GM04504 (cell line): ENCODE results near the gene HSPH1.
"Not testable (repeated sequence)": the region's sequence is repeated elsewhere in the genome, so short reads cannot be mapped to it uniquely, and the experiment has no call there.

Experiments used
- DNase-seq: peaks from one replicate; pipeline ENCODE4 v3.0.0-alpha.2; 2012; ENCODE audit warnings: low read depth

HSPH1 gene

DNA sequence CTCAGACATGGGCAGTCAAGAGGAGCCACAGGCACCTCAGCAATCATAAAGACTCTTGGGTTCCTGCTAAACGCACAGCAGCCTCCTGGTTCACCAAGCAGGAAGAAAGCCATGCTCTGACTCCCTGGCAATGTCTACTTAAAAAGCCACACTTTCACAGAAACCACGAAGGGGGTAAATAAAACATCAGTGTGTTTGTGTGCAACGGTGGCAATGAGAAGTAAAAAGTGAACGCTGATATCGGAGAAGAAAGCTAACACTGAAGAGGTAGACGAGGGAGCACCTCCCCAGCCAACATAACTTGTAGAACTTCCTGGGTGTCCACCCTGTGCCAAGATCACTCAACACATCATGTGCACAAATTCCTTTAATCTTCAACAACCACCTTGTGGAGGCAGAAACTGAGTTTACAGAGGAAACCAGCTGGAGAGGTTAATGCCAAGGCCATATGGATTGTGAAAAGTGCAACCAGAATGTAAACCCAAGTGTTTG is 30.2 kb downstream of the HSPH1 start:
- DNase-seq = no peak

DNA sequence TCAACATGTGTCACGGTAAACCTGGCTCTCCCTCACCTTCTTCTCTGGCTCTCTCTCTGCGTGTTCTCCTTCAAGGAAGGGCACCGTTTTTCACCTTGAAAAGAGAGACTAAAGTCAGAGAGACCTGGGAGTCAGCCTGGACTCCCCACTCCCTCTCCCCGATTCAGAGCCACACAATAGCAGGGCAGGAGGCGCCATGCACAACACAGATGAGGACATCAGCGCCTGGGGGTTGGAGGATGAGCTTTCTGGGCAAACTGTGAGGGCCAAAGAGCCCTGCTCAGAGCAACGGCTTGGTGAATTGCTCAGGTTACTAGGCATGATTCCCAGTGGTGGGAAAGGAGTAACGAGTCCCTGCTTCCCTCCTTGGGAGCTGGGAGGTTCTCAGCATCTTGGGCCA is 32.3 kb downstream of the HSPH1 start:
- DNase-seq = no peak

DNA sequence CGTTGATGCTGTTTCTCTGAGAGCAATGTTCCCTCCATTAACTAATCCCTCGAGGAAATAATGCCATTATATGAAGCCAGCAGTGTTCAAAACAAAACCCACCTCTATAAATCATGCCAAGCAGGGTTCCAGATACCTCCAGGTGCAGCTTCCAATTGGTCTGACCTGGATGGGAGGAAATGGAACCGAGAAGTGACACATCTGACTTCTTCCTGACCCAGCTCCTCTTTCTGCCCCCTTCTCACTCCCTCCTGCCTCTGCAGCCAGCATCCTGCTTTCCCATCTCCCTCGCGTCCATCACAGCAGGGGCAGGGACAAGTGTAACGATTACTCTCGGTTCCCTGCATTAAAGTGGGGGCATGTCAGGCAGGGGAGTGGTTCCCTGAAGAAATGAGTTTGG is 37.5 kb downstream of the HSPH1 start:
- no peak for DNase-seq

DNA sequence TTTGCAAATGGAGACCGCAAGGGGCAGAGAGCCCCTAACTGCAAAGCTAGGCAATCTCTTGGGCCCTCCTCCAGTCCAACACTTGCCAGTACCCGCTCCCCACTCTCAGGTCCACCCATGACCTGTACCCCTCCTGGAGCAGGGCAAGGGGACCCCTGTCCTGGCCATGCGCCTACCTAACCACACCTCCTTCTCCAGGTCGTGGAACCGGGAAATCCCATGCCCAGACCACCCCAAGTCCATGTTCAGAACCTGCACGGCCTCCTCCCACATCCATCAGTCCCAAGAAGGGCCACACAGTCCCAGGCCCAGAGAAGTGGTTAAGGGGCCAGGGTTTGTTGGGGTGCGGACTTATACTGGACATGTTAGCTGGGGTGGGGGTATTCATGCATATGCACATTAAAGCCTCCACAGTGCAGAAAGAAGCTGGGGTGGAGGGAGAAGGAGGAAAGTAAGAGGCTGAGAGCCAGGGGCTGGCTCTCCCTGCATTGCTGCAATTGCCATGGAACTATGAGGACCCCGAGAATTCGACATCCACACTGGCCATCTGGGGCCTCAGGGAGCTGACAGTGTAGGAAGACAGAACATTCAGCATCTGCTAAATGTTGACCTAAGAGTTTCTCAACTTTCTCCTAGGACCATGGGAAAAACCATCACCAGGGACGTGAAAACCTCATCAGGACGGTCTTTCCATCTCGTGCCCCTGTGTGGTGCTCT is 39.0 kb downstream of the HSPH1 start:
- DNase-seq = no peak

DNA sequence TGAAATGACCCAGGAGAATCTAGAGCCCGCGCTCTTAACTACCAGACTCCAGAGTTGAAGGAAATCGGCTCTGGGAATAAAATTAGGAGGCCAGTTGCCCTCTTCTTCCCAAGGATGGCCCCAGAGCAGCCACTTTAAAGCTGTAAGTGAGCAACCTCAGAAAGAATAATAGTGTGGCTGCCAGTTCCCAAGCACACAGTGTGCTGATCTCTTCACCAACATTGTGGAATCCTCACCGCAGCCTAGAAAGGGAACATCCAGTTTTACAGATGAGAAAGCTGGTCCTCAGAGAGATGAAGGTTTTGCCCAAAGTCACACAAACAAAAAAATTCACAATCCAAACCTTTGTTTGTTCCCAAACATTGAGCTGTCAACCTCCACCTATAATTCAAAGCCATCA is 39.6 kb downstream of the HSPH1 start:
- DNase-seq = no peak

DNA sequence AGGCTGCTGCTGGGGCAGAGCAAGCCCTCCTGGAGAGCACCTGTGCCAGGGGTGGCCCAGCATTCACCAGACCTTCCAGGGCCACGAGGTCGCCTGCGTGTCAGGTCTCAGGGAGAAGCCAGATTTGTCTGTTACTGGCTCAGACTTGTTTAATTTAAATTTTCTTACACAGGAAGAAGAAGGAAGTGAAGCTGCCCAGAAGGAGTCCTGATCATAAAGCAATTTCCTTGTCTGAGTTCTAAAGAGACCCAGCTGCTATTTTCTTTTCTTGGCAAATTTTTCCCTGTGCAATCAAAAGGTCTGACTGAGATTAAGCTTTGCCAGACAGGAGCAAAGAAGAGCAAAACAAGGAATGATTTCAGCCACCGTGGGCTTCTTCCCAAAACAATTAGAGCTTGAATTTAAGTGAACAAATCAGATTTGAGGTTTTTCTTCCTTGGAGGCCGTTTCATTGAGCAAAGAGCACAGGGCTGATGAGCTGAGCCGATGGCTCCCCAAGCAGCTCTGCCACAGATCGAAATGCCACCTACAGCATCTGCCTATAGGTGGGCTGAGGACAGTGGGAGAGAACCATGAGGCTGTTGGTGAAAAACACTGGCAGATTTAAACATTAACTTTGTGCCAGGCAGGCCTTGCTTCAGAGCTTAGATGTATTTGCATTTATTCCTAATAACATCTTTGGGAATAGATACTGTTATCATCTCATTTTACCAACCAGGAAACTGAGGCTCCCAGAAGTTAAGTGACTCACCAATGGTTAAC is 40.1 kb downstream of the HSPH1 start:
- DNase-seq = no peak

DNA sequence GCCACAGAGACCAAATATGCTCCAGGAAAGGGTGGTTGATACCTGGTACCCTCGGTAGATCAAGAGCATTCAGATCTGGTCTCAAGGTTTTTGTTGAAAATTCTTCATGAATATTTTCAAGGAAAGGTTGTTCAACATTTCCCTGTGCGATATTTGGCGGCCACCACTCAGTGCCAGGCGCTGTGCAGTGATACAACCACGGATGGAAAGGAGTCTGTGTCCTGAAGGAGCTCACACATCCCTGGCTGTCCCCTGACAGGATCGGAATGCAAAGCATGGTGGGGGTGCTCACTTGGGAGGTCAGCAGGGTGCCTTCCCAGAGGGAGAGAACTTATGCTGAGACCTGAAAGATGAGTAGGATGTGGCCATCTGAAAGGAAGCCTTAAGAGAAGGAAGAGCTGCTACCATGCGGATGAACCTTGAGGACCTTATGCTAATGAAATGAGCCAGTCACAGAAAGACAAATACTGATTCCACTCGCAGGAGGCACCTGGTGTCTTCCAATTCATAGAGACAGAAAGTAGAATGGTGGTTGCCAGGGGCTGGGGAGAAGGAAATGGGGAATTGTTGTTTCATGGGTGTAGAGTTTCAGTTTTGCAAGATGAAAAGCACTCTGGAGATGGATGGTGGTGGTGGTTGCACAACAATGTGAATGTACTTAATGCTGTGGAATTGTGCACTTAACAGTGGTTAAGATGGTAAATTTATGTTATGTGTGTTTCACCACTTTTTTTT is 41.6 kb downstream of the HSPH1 start:
- DNase-seq = no peak

DNA sequence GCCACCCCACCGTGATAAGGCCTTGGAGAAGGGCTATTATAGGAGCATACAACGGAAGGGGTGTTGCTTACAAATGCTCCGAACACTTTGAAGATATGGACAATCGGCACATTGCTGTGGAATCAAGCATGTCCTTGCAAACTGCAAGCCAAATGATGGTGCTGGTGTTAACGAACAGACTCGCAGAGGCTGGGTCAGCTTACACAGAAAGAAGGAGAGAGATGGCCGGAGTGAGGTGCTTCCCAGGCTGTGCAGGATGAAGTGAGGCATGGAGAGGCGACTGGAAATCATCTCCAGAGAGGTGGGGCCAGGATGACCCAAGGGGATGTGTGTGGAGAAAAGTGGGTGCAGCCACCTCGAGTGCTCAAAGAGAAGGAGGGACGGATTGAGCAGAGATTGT is 42.2 kb downstream of the HSPH1 start:
- no peak for DNase-seq

DNA sequence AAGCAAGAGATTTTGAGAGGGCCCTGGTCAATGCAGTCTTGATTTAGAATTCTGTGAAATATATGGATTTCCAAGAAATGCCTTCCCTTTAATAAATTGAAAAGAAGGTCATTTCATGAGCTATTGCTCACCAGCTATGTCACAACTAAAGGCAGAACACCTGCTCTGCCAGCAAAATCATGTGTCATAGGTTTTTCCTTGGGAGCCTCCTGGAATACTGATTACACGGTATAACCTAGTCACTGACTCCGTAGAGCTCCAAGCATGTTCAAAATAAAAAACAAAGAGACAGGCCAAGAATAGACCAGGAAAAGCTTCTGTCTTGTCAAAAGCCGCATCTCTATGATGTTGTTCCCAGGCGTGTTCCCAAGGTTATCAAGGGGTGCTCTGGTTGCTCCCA is 45.5 kb downstream of the HSPH1 start:
- DNase-seq = no peak

DNA sequence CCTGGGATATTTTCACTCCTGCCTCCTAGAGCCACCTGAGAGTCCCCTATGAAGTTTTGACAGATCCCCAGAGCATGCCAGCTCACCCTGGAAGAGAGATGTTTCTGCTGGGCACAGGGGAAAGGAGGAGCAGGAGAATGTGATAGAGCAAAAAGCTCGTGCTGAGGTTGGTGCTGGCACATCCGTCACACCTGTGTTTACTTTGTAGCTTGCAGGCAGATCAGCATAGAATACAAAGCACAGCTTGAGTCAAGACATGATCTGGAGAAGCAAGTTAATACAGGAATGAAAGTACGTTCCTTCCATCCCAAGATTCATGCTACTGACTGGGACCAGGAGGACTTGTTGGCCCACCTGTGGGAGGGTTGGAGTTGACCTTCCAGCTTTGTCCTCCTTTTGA is 46.1 kb downstream of the HSPH1 start:
- no peak for DNase-seq

DNA sequence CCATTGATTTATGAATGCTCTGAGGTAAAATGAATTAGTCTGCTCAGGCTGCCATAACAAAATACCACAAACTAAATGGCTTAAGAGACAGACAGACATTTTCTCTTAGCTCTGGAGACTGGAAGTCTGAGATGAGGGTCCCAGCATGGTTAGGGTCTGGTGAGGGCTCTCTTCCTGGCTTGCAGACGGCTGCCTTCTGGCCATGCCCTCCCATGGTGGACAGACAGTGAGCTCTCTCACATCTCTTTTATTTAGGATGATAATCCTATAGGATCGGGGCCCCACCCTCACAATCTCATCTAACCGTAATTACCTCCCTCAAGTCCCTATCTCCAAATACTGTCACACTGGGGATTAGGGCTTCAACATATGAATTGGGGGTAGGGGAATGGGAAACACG is 47.1 kb downstream of the HSPH1 start:
- DNase-seq = no peak

DNA sequence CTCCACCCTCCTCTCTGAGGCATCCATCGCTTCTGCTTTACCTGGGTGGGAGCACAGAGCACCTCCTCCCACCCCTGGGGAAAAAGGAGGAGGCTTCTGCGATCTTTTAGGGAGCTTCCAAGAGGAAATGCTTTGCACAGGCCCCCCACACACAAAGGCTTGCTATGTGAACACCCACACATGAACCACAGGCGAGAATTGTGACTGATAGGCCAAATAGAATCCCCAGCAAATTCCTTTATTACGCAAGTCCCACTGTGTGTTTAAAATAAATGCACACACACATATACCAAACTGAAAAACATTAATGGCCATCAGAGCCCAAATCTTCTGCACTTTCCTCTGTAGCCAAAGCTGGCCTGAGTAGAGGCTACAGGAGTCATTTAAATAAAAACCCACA is 50.6 kb downstream of the HSPH1 start:
- DNase-seq = no peak

DNA sequence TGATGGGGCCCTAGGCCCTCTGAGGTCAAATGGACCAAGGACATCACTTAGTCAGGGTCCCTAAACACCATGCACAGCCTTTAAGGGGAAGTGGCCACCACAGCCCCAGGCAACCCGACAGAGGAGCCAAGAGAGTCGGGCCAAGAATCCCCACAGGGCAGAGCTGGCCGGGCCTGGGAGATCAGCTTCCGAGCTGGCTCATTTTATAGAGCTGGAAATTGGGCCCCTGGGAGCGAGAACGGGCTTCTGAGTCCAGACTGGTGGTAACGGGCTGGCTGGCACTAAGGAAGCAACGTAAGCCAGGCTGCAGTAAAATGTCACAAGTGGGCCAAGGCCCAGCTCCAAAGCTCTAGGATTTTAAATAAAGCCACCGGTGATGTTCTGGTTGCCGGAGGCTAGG is 51.1 kb downstream of the HSPH1 start:
- DNase-seq = no peak

DNA sequence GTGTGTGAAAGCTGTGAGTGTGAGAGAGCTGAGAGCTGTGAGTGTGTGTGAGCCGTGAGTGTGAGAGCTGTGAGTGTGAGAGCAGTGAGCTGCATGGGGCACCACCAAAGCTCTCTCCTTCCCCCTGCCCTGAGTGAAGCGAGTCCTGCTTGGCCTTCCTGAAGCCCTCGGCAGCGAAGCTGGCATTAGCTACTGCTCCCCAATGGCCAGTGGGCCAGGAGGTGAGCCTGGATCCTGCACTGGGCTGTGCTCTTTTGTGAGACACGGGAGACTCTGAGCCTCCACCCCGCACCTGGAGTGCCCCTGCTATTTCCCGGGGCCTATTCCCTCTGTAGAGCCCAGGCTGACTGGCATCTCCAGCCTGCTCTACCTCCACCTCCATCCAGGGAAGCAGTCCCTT is 51.5 kb downstream of the HSPH1 start:
- DNase-seq = no peak

DNA sequence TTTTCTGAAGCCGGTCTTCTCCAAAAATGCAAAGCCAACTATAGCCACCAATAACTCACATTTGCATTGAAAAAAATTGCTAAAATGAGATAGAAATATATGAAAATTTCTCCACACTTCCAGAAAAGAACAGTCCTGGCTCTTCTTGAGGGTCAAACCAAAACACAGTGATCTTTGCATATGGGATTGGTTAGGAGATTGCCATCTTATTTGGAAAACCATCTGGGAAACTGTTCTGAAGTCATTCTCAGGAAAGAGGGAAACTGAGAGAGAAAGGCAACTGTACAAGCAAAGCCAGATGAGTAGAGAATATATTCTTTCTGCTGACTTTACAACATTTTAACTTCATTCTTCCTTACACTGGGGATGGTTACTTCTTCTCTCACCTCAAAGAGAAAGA is 54.6 kb downstream of the HSPH1 start:
- DNase-seq = no peak

DNA sequence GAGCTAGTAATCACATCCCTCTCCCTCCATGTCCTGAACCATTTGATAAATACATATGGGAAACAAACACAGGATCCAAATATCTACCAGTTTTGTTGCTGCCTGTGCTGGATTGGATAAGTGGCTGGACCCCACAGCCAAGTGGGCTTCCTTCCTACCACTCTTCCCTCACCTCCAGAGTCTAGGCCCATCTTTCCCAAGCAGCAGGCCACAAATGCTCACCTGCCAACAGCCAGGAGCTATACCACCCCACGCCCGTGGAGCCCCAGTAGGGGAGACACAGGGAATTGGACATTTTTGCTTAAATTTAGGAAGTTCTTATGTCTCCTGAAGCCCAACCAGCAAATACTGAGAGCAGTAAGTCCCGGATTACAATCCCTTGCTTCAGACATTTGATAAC is 55.8 kb downstream of the HSPH1 start:
- no peak for DNase-seq

DNA sequence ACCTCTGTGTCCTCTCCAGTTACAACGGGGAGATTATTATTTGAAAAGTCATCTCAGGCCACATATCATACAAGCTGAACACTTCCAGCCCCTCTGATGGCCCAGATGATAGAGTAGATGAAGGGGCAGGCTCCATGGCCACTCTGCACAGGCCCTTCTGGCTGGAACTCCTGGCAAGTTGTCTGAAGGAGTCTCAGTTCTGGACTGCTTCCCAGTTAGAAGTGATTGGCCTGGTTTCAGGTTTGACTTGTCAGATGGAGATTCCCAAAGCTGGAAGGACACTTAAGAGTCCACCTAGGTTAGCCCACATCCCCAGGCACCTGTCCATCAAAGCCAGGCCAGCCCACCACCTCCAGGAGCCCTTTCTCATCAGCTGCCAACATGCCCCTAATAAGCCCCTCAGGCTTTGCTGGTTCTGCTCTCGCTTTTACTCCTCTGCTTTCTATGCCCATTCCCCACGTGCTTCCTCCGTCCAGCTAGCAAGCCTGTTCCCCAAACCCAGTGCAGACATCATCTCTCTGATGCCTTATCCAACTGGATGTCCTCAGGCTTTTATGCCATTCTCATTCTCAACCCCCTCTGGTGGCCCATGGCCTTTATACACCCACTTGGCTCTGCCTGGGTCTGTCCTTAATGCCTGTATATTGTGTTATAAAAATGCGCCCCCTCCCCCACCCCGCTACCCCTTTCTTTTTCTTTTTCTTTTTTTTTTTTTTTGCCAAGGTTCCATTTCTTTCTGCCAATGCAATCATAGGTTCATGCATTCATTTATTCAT is 56.5 kb downstream of the HSPH1 start:
- DNase-seq = no peak

DNA sequence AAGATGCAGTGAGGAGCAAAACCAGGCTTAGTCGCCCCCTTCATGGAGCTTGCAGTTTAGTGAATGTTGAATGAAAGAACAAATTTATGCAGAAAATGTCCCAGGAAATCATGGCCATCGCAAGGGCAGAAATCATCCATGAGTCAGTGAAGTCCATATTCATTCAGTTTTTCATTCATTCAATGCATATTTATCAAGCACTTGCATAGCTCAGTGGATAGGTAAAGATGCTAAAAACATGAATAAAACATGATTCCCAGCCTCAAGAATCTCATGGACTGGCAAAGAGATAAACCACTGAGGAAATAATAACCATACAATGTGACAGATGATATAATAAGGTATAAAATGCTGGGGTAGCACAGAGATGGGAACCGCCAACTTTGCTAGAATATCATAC is 58.8 kb downstream of the HSPH1 start:
- DNase-seq = no peak

DNA sequence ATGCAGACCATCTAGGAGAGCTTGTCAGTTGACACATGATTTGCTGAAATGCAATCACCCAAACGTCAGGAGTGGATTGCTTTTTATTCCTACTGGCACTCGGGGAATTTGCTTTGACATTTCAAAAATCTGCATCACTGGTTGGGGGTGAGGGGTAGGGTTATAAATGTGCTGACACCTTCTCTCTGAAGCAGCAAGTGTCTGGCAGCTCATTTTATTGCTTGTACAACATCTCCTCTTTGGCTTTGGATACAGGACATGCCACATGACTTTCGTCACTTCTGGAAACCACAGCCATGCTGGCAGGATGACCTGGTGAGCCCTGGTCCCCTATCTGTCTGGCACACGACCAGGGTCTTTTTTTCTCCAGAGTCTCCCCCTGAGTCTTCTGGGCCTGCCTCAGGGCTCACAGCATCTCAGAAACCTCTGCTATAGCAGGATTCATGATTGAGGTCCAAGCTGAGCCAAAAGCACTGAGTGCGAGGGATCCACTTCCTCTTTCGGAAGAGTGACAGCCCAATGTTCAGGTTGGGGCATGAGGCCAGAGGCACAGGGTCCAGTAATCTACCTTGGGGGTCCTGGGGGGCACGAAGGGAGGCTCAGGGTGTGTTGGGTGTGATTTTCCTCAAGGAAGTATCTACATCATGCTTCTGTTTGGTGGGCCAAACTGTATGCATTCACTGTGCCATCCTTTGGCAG is 60.1 kb downstream of the HSPH1 start:
- DNase-seq = no peak

DNA sequence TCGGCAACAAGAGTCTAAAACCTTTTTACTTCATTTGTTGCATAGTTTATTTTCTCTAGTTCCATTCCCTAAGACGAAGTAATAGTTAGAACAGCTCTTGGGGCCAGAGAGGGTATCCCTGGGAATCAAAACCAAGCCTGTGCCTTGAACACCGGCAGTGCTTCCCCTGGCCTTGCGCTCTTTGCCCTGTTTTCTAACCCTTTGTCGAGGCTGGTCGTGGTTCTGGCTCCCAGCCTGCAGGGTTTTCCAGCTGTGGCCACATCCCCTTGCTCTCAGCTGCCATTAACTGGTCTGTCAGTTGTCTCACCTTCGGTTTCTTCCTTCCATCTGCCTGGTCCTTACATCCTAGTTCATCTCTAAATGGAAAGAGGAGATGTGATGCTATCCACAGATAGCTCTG is 61.0 kb downstream of the HSPH1 start:
- DNase-seq = no peak

DNA sequence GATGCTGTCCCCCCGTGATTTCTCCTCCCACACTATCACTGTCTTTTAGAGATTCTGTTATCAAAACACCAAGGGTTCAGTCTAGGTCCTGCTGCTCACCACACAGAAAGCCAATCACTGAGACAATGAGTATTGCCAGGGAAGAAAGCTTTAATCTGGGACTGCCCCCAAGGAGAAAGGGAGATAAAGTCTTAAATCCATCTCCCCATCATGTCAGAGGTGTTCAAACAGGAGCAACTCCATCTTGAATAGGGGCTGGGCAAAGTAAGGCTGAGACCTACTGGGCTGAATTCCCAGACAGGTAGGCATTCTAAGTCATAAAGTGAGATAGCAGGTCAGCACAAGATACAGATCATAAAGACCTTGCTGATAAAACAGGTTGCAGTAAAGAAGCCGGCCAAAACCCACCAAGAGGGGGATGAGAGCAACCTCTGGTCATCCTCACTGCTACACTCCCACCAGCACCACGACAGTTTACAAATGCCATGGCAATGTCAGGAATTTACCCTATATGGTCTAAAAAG is 63.7 kb downstream of the HSPH1 start:
- not testable (repeated sequence) for DNase-seq
